GM23338 (cell line): ENCODE measurements around the gene GAD1. TPM values are rescaled to one million over a fixed set of nuclear protein-coding genes. Genes with fewer than 3 reads are reported as not detected.

Experiments used
- ATAC-seq: fragments of 200-7000 bp; cut with Tn5 transposase; 3 replicates; pipeline ENCODE4 v1.9.1; 2020
- DNase-seq: peaks from one replicate; pipeline ENCODE4 v3.0.0-alpha.2; 2015; ENCODE audit warnings: low spot score
- H2AFZ ChIP-seq: fragments of 200-600 bp; sonication (generic); 2 replicates; pipeline ENCODE4 v1.8.0; 2016; ENCODE audit warnings: antibody characterized with exemption, mild to moderate bottlenecking, moderate library complexity
- H3F3A ChIP-seq: fragments of 200-600 bp; sonication (generic); replicated peaks from 2 replicates; pipeline ENCODE4 v1.8.0; 2017; ENCODE audit warnings: antibody characterized with exemption, mixed run types, low read depth
- H3K27ac ChIP-seq: fragments of 200-600 bp; sonication (generic); 2 replicates; pipeline ENCODE4 v1.6.1; 2016; ENCODE audit warnings: low read depth
- H3K27me3 ChIP-seq: fragments of 200-600 bp; sonication (generic); 2 replicates; pipeline ENCODE4 v1.8.0; 2016; ENCODE audit warnings: mild to moderate bottlenecking, mixed run types, moderate library complexity; ENCODE audit not compliant: insufficient read depth
- H3K36me3 ChIP-seq: fragments of 200-600 bp; sonication (generic); 2 replicates; pipeline ENCODE4 v1.8.0; 2016; ENCODE audit warnings: mild to moderate bottlenecking; ENCODE audit not compliant: insufficient read depth
- H3K4me1 ChIP-seq: fragments of 200-600 bp; sonication (generic); 2 replicates; pipeline ENCODE4 v1.8.0; 2016; ENCODE audit warnings: mild to moderate bottlenecking, moderate library complexity; ENCODE audit not compliant: insufficient read depth
- H3K4me2 ChIP-seq: fragments of 200-600 bp; sonication (generic); 2 replicates; pipeline ENCODE4 v1.7.1; 2017; ENCODE audit warnings: mixed run types
- H3K4me3 ChIP-seq: fragments of 200-600 bp; sonication (generic); 2 replicates; pipeline ENCODE4 v1.6.1; 2016; ENCODE audit warnings: mixed run types
- H3K79me2 ChIP-seq: fragments of 200-600 bp; sonication (generic); replicated peaks from 2 replicates; pipeline ENCODE4 v1.8.0; 2017; ENCODE audit warnings: mild to moderate bottlenecking; ENCODE audit not compliant: insufficient read depth
- H3K9me2 ChIP-seq: fragments of 200-600 bp; sonication (generic); 2 replicates; pipeline ENCODE4 v1.8.0; 2017; ENCODE audit not compliant: insufficient read depth
- H4K20me1 ChIP-seq: fragments of 200-600 bp; sonication (generic); replicated peaks from 2 replicates; pipeline ENCODE4 v1.8.0; 2017; ENCODE audit warnings: mild to moderate bottlenecking; ENCODE audit not compliant: insufficient read depth
- H3K27ac Mint-ChIP-seq: 2 replicates; pipeline ENCODE4 v1.8.0; 2020; ENCODE audit warnings: inconsistent platforms, mild to moderate bottlenecking, moderate library complexity, mixed read lengths
- H3K27me3 Mint-ChIP-seq: 3 replicates; pipeline ENCODE4 v1.8.0; 2022; ENCODE audit warnings: low read depth, mild to moderate bottlenecking, moderate library complexity, mixed read lengths, inconsistent platforms; ENCODE audit not compliant: insufficient read depth, poor library complexity
- H3K36me3 Mint-ChIP-seq: 3 replicates; pipeline ENCODE4 v1.8.0; 2021; ENCODE audit warnings: low read depth, mild to moderate bottlenecking, inconsistent platforms, moderate library complexity, mixed read lengths
- H3K4me1 Mint-ChIP-seq: 3 replicates; pipeline ENCODE4 v1.8.0; 2020; ENCODE audit warnings: mild to moderate bottlenecking, inconsistent platforms, mixed read lengths
- H3K4me3 Mint-ChIP-seq: 3 replicates; pipeline ENCODE4 v1.8.0; 2021; ENCODE audit warnings: moderate library complexity, mild to moderate bottlenecking, inconsistent platforms, mixed read lengths
- H3K9me3 Mint-ChIP-seq: 3 replicates; pipeline ENCODE4 v1.8.0; 2020; ENCODE audit warnings: moderate library complexity, mild to moderate bottlenecking, inconsistent platforms, mixed read lengths
- CREB1 ChIP-seq: fragments of 250-450 bp; sonication (Bioruptor Pico); IDR thresholded peaks from 2 replicates; pipeline ENCODE4 v1.5.0; 2020; ENCODE audit warnings: low read depth, mild to moderate bottlenecking, moderate library complexity
- EZH2 ChIP-seq: fragments of 200-600 bp; sonication (generic); IDR thresholded peaks from one replicate; pipeline ENCODE4 v1.8.0; 2017; ENCODE audit warnings: antibody characterized with exemption, mild to moderate bottlenecking, low read depth; ENCODE audit not compliant: unreplicated experiment
- EZH2phosphoT487 ChIP-seq: fragments of 200-600 bp; sonication (generic); IDR thresholded peaks from one replicate; pipeline ENCODE4 v1.8.1; 2018; ENCODE audit warnings: antibody characterized with exemption; ENCODE audit not compliant: unreplicated experiment
- JUNB ChIP-seq: IDR thresholded peaks from one replicate; pipeline ENCODE4 v1.6.1; 2016; ENCODE audit warnings: antibody characterized with exemption; ENCODE audit not compliant: unreplicated experiment
- NANOG ChIP-seq: IDR thresholded peaks from 2 replicates; pipeline ENCODE4 v1.6.1; 2016; ENCODE audit warnings: antibody characterized with exemption, borderline replicate concordance
- POLR2AphosphoS5 ChIP-seq: IDR thresholded peaks from 2 replicates; pipeline ENCODE4 v1.6.1; 2016; ENCODE audit warnings: antibody characterized with exemption, low read depth
- STAT1 ChIP-seq: IDR thresholded peaks from one replicate; pipeline ENCODE4 v1.6.1; 2016; ENCODE audit warnings: antibody characterized with exemption; ENCODE audit not compliant: unreplicated experiment
- ZNF114 ChIP-seq: fragments of 250-450 bp; sonication (Bioruptor Pico); IDR thresholded peaks from 2 replicates; pipeline ENCODE4 v1.5.0; 2020; ENCODE audit warnings: mild to moderate bottlenecking, moderate library complexity
- ZNF331 ChIP-seq: fragments of 250-450 bp; sonication (Bioruptor Pico); IDR thresholded peaks from 2 replicates; pipeline ENCODE4 v1.5.0; 2020; ENCODE audit warnings: low read depth, mild to moderate bottlenecking, moderate library complexity
- polyA plus RNA-seq: library from polyadenylated mRNA; unstranded; fragments of >200 nt; fragmentation: Nextera tagmentation; extraction: Ambion mirVana; gene quantifications from 2 replicates; pipeline ENCODE4 v1.2.1, GENCODE V29; 2016
- total RNA-seq: library from RNA; depleted of rRNA; stranded (reverse); fragments of >200 nt; shearing (Covaris generic); gene quantifications from 2 replicates; pipeline ENCODE4 v1.2.3, GENCODE V29; 2014
- TF ChIP-seq, protein P1 (sequence below), 2 experiments: fragments of 200-600 bp in 1 of 2; sonication (generic) in 1 of 2; conservative IDR thresholded peaks; 2 replicates each; pipeline versions ENCODE4 v1.5.1 to v1.6.1; 2016 to 2017; ENCODE audit warnings: antibody characterized with exemption in 2 of 2, low read depth in 2 of 2, mild to moderate bottlenecking in 2 of 2, moderate library complexity in 1 of 2
- TF ChIP-seq, protein P2 (sequence below): IDR thresholded peaks from one replicate; pipeline ENCODE4 v1.6.1; 2018; ENCODE audit warnings: antibody characterized with exemption; ENCODE audit not compliant: unreplicated experiment
- TF ChIP-seq, protein P3 (sequence below): fragments of 250-450 bp; sonication (Bioruptor Pico); IDR thresholded peaks from 2 replicates; pipeline ENCODE4 v1.5.0; 2020; ENCODE audit warnings: mild to moderate bottlenecking, moderate library complexity
- TF ChIP-seq, protein P4 (sequence below): IDR thresholded peaks from 2 replicates; pipeline ENCODE4 v1.6.1; 2016; ENCODE audit warnings: antibody characterized with exemption

GAD1 gene
- total and polyA plus RNA-seq, 2 experiments from 2014 or later = 0.17 to 0.34 TPM

DNA sequence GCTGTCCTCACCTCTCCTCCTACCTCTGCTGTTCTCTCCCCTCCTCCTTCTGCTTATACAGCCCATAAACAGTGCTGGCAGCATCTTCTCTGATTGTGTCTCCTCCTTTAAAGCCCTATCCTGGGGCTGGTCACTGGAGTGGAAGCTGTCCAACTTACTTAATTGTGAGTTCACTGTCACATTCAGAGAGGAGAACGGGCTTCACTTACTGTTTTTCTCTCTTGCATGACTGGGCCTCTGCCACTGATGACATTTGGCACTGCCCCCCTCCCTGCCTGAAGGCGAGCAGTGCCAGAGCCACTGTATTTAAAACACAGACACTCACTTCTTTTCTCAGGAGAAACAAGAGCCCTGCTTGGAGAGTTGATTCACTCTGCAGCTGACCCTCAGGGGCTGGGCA is 12.3 kb downstream of the GAD1 start:
- ATAC-seq (no peak), DNase-seq (no peak)
- H3K4me3 Mint-ChIP-seq = no peak overlapping the region
- peaks cover 5% of the 10 kb centered on the region for H3K4me1 Mint-ChIP-seq
- no peaks in the 10 kb centered on the region for H3K36me3 ChIP-seq
- H3K4me3 ChIP-seq = no peak overlapping the region
- H3K27me3 ChIP-seq = peaks cover 38% of the 10 kb centered on the region
- H3K4me2 ChIP-seq = no peak overlapping the region
- H3K36me3 Mint-ChIP-seq = no peaks in the 10 kb centered on the region; the same call in 1 of the 3 replicates
- TF ChIP-seq, protein P1, sequence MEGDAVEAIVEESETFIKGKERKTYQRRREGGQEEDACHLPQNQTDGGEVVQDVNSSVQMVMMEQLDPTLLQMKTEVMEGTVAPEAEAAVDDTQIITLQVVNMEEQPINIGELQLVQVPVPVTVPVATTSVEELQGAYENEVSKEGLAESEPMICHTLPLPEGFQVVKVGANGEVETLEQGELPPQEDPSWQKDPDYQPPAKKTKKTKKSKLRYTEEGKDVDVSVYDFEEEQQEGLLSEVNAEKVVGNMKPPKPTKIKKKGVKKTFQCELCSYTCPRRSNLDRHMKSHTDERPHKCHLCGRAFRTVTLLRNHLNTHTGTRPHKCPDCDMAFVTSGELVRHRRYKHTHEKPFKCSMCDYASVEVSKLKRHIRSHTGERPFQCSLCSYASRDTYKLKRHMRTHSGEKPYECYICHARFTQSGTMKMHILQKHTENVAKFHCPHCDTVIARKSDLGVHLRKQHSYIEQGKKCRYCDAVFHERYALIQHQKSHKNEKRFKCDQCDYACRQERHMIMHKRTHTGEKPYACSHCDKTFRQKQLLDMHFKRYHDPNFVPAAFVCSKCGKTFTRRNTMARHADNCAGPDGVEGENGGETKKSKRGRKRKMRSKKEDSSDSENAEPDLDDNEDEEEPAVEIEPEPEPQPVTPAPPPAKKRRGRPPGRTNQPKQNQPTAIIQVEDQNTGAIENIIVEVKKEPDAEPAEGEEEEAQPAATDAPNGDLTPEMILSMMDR (conservative IDR thresholded peaks at IDR 0.05; ENCODE audit: low read depth in 2 of 2) = no peak
- TF ChIP-seq ZNF114 (CRISPR knock-in tag) (no peak), STAT1 (no peak), ZNF331 (CRISPR knock-in tag) (no peak), POLR2AphosphoS5 (no peak), EZH2phosphoT487 (no peak), EZH2 (no peak), JUNB (no peak), CREB1 (CRISPR knock-in tag) (no peak), NANOG (no peak)
- TF ChIP-seq, protein P2, sequence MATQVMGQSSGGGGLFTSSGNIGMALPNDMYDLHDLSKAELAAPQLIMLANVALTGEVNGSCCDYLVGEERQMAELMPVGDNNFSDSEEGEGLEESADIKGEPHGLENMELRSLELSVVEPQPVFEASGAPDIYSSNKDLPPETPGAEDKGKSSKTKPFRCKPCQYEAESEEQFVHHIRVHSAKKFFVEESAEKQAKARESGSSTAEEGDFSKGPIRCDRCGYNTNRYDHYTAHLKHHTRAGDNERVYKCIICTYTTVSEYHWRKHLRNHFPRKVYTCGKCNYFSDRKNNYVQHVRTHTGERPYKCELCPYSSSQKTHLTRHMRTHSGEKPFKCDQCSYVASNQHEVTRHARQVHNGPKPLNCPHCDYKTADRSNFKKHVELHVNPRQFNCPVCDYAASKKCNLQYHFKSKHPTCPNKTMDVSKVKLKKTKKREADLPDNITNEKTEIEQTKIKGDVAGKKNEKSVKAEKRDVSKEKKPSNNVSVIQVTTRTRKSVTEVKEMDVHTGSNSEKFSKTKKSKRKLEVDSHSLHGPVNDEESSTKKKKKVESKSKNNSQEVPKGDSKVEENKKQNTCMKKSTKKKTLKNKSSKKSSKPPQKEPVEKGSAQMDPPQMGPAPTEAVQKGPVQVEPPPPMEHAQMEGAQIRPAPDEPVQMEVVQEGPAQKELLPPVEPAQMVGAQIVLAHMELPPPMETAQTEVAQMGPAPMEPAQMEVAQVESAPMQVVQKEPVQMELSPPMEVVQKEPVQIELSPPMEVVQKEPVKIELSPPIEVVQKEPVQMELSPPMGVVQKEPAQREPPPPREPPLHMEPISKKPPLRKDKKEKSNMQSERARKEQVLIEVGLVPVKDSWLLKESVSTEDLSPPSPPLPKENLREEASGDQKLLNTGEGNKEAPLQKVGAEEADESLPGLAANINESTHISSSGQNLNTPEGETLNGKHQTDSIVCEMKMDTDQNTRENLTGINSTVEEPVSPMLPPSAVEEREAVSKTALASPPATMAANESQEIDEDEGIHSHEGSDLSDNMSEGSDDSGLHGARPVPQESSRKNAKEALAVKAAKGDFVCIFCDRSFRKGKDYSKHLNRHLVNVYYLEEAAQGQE = no peak
- TF ChIP-seq, protein P3, sequence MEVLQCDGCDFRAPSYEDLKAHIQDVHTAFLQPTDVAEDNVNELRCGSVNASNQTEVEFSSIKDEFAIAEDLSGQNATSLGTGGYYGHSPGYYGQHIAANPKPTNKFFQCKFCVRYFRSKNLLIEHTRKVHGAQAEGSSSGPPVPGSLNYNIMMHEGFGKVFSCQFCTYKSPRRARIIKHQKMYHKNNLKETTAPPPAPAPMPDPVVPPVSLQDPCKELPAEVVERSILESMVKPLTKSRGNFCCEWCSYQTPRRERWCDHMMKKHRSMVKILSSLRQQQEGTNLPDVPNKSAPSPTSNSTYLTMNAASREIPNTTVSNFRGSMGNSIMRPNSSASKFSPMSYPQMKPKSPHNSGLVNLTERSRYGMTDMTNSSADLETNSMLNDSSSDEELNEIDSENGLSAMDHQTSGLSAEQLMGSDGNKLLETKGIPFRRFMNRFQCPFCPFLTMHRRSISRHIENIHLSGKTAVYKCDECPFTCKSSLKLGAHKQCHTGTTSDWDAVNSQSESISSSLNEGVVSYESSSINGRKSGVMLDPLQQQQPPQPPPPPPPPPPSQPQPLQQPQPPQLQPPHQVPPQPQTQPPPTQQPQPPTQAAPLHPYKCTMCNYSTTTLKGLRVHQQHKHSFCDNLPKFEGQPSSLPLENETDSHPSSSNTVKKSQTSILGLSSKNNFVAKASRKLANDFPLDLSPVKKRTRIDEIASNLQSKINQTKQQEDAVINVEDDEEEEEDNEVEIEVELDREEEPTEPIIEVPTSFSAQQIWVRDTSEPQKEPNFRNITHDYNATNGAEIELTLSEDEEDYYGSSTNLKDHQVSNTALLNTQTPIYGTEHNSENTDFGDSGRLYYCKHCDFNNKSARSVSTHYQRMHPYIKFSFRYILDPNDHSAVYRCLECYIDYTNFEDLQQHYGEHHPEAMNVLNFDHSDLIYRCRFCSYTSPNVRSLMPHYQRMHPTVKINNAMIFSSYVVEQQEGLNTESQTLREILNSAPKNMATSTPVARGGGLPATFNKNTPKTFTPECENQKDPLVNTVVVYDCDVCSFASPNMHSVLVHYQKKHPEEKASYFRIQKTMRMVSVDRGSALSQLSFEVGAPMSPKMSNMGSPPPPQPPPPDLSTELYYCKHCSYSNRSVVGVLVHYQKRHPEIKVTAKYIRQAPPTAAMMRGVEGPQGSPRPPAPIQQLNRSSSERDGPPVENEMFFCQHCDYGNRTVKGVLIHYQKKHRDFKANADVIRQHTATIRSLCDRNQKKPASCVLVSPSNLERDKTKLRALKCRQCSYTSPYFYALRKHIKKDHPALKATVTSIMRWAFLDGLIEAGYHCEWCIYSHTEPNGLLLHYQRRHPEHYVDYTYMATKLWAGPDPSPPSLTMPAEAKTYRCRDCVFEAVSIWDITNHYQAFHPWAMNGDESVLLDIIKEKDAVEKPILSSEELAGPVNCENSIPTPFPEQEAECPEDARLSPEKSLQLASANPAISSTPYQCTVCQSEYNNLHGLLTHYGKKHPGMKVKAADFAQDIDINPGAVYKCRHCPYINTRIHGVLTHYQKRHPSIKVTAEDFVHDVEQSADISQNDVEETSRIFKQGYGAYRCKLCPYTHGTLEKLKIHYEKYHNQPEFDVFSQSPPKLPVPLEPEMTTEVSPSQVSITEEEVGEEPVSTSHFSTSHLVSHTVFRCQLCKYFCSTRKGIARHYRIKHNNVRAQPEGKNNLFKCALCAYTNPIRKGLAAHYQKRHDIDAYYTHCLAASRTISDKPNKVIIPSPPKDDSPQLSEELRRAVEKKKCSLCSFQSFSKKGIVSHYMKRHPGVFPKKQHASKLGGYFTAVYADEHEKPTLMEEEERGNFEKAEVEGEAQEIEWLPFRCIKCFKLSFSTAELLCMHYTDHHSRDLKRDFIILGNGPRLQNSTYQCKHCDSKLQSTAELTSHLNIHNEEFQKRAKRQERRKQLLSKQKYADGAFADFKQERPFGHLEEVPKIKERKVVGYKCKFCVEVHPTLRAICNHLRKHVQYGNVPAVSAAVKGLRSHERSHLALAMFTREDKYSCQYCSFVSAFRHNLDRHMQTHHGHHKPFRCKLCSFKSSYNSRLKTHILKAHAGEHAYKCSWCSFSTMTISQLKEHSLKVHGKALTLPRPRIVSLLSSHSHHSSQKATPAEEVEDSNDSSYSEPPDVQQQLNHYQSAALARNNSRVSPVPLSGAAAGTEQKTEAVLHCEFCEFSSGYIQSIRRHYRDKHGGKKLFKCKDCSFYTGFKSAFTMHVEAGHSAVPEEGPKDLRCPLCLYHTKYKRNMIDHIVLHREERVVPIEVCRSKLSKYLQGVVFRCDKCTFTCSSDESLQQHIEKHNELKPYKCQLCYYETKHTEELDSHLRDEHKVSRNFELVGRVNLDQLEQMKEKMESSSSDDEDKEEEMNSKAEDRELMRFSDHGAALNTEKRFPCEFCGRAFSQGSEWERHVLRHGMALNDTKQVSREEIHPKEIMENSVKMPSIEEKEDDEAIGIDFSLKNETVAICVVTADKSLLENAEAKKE = no peak
- TF ChIP-seq, protein P4, sequence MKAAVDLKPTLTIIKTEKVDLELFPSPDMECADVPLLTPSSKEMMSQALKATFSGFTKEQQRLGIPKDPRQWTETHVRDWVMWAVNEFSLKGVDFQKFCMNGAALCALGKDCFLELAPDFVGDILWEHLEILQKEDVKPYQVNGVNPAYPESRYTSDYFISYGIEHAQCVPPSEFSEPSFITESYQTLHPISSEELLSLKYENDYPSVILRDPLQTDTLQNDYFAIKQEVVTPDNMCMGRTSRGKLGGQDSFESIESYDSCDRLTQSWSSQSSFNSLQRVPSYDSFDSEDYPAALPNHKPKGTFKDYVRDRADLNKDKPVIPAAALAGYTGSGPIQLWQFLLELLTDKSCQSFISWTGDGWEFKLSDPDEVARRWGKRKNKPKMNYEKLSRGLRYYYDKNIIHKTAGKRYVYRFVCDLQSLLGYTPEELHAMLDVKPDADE = no peak
- H3K9me2 ChIP-seq = 0 out of 2 replicates have a peak, but pooled peaks cover 3% of the 10 kb centered on the region
- H2AFZ ChIP-seq = no peak overlapping the region
- H3K9me3 Mint-ChIP-seq = no peaks in the 10 kb centered on the region; the same call in 2 of the 3 replicates
- no peak overlapping the region for H3K27ac Mint-ChIP-seq
- no peak overlapping the region for H3K27ac ChIP-seq
- peaks cover 45% of the 10 kb centered on the region for H3K27me3 Mint-ChIP-seq
- no peaks in the 10 kb centered on the region for H4K20me1 ChIP-seq
- no peaks in the 10 kb centered on the region for H3K79me2 ChIP-seq
- peaks cover 6% of the 10 kb centered on the region; the same call in 1 of the 2 replicates for H3K4me1 ChIP-seq
- no peaks in the 10 kb centered on the region for H3F3A ChIP-seq
